Measurements from ENCODE around the gene METTL27. TPM values are rescaled to one million over a fixed set of nuclear protein-coding genes. Genes with fewer than 3 reads are reported as not detected.
A peak's percentile ranks its signal among the peaks of the same experiment; 100 is the strongest.

The METTL27 gene
- total and polyA plus RNA-seq, 9 of the 15 experiments (the other 6 are each of a cell fraction or from before 2014, with no cell fraction given) = 0.08 to 0.82 (median 0.33) TPM; not detected in 4

DNA sequence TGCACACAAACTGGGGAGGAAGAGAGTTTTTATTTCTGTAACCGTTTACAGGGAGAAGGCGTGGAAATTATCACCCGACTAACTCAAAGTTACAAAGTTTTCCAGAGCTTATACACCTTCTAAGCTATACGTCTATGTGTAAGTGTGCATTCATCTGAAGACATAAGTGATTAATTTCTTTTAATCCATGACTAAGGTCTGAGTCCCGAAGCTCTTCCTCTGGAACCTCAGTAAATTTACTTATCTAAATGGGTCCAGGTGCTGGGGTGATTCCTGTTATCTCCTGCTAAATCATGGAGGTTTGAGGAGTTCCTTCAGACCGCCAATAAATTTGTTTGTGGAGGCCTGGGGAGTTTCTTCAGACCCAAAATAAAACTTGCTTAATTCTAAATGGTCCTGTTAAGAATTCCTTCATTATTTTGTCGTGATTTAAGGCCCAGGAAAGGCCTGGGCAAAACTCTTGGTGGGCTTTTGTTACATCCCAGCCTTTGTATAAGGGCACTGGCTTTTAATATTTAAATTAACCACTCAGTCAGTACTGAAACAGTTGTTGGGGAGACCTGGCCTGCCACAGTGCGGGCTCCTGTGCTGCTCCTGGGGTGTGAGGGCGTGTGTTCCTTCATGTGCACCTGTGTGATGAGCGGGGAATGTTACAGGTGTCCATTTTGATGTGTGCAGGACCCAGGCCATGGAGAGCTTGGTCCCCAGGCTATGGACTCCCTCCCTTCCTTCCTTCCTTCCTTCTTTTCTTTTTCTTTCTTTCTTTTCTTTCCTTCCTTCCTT, 5.8 kb upstream of the METTL27 start:
- Histone ChIP-seq H3K9me1 (ENCODE audit: control insufficient read depth, insufficient read depth, low read length) (no peaks in the 10 kb centered on the region), H3K9ac (ENCODE audit: insufficient read depth in 1 of 2, low read depth in 2 of 2, low read length in 2 of 2) (no peak overlapping the region; a peak in 1 of 4 replicates), H2AFZ (ENCODE audit: low read depth, low read length) (no peak overlapping the region), H3K36me3 (ENCODE audit: control insufficient read depth, insufficient read depth, low read length) (no peaks in the 10 kb centered on the region), H3K9me3 (replicated peaks; ENCODE audit: control insufficient read depth, insufficient read depth, low read depth, low read length) (no peaks in the 10 kb centered on the region), H3K79me2 (ENCODE audit: control insufficient read depth, insufficient read depth, low read length) (no peaks in the 10 kb centered on the region), H3K27ac (ENCODE audit: extremely low read depth, low read depth, low read length) (no peak overlapping the region), H3K27me3 (ENCODE audit: control insufficient read depth in 2 of 2, insufficient read depth in 2 of 2, low read length in 2 of 2) (no peaks in the 10 kb centered on the region), H3K4me2 (ENCODE audit: insufficient read depth, low read length) (no peak overlapping the region), H3K4me3 (no peak overlapping the region), H4K20me1 (replicated peaks; ENCODE audit: control insufficient read depth, insufficient read depth, low read length) (no peaks in the 10 kb centered on the region), H3K4me1 (replicated peaks in 1 of 2; ENCODE audit: control insufficient read depth in 2 of 2, insufficient read depth in 2 of 2, low read length in 2 of 2) (peaks cover 28 to 35% of the 10 kb centered on the region in 2 experiments)
- FAIRE-seq (no peak), DNase-seq (ENCODE audit: extremely low read depth in 1 of 4, low spot score in 3 of 4) (no peak), ATAC-seq (no peak)
- in situ Hi-C loops (cut with MboI) = no loop called here
- intact Hi-C loops (cut with micrococcal nuclease) = no loop called here
- BruUV-seq (replicated peaks) = no TSS peak
- WGBS (ENCODE audit: insufficient coverage, low coverage, missing lambda C conversion rate) = 37% methylated on average over 10 of the region's 10 CpGs
- CTCF ChIA-PET (ENCODE audit: low intra/inter-chr PET ratio) = no interaction called here
- POLR2A ChIA-PET = interaction anchor here (0.7 kb wide), 1 partner anchor 70 kb away, joined by 3 read pairs; no protein-coding TSS in a partner anchor
- TF ChIP-seq, protein P1, sequence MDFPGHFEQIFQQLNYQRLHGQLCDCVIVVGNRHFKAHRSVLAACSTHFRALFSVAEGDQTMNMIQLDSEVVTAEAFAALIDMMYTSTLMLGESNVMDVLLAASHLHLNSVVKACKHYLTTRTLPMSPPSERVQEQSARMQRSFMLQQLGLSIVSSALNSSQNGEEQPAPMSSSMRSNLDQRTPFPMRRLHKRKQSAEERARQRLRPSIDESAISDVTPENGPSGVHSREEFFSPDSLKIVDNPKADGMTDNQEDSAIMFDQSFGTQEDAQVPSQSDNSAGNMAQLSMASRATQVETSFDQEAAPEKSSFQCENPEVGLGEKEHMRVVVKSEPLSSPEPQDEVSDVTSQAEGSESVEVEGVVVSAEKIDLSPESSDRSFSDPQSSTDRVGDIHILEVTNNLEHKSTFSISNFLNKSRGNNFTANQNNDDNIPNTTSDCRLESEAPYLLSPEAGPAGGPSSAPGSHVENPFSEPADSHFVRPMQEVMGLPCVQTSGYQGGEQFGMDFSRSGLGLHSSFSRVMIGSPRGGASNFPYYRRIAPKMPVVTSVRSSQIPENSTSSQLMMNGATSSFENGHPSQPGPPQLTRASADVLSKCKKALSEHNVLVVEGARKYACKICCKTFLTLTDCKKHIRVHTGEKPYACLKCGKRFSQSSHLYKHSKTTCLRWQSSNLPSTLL (IDR thresholded peaks at IDR 0.05) = no peak
- TF ChIP-seq CBFA2T3 (IDR thresholded peaks at IDR 0.05) = 0 out of 2 replicates have a peak, but pooled peaks have one; percentile 7
- TF ChIP-seq, protein P2, sequence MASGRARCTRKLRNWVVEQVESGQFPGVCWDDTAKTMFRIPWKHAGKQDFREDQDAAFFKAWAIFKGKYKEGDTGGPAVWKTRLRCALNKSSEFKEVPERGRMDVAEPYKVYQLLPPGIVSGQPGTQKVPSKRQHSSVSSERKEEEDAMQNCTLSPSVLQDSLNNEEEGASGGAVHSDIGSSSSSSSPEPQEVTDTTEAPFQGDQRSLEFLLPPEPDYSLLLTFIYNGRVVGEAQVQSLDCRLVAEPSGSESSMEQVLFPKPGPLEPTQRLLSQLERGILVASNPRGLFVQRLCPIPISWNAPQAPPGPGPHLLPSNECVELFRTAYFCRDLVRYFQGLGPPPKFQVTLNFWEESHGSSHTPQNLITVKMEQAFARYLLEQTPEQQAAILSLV (tag; IDR thresholded peaks at IDR 0.05) = no peak
- TF ChIP-seq, protein P3, sequence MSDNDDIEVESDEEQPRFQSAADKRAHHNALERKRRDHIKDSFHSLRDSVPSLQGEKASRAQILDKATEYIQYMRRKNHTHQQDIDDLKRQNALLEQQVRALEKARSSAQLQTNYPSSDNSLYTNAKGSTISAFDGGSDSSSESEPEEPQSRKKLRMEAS (CRISPR knock-in tag; IDR thresholded peaks at IDR 0.05) = no peak
- no peak for TF ChIP-seq PHF8 (IDR thresholded peaks at IDR 0.05; ENCODE audit: borderline replicate concordance, low read length)
- TF ChIP-seq HDAC6 (IDR thresholded peaks at IDR 0.05; ENCODE audit: low read depth, low read length) = no peak
- no peak for TF ChIP-seq HDAC8 (tag; IDR thresholded peaks at IDR 0.05)
- TF ChIP-seq, protein P4, sequence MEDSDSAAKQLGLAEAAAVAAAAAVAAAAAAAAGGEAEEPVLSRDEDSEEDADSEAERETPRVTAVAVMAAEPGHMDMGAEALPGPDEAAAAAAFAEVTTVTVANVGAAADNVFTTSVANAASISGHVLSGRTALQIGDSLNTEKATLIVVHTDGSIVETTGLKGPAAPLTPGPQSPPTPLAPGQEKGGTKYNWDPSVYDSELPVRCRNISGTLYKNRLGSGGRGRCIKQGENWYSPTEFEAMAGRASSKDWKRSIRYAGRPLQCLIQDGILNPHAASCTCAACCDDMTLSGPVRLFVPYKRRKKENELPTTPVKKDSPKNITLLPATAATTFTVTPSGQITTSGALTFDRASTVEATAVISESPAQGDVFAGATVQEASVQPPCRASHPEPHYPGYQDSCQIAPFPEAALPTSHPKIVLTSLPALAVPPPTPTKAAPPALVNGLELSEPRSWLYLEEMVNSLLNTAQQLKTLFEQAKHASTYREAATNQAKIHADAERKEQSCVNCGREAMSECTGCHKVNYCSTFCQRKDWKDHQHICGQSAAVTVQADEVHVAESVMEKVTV (CRISPR knock-in tag; IDR thresholded peaks at IDR 0.05) = no peak
- no peak for TF ChIP-seq ZNF431 (CRISPR knock-in tag; IDR thresholded peaks at IDR 0.05)
- TF ChIP-seq LCOR (CRISPR knock-in tag; IDR thresholded peaks at IDR 0.05) = no peak
- TF ChIP-seq, protein P5, sequence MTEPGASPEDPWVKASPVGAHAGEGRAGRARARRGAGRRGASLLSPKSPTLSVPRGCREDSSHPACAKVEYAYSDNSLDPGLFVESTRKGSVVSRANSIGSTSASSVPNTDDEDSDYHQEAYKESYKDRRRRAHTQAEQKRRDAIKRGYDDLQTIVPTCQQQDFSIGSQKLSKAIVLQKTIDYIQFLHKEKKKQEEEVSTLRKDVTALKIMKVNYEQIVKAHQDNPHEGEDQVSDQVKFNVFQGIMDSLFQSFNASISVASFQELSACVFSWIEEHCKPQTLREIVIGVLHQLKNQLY (CRISPR knock-in tag; conservative IDR thresholded peaks at IDR 0.05) = no peak
- no peak for TF ChIP-seq TAF1 (IDR thresholded peaks at IDR 0.05; ENCODE audit: control insufficient read depth, extremely low read depth, insufficient read depth, low read length, severe bottlenecking)
- no peak for TF ChIP-seq ZNF584 (CRISPR knock-in tag; IDR thresholded peaks at IDR 0.05; ENCODE audit: low read depth)
- TF ChIP-seq TAF7 (tag; IDR thresholded peaks at IDR 0.05) = no peak
- no peak for TF ChIP-seq CREM (IDR thresholded peaks at IDR 0.05; ENCODE audit: low read depth)
- TF ChIP-seq ZNF133 (CRISPR knock-in tag; IDR thresholded peaks at IDR 0.05) = no peak
- TF ChIP-seq MEIS2 (IDR thresholded peaks at IDR 0.05; ENCODE audit: partially characterized antibody) = peak; percentile 4
